ENCODE results near the gene TRABD2A. TPM values are rescaled to one million over a fixed set of nuclear protein-coding genes. Genes with fewer than 3 reads are reported as not detected.

The TRABD2A gene
- polyA plus RNA-seq, 1 donor (not counting 4 experiments of a cell fraction or from before 2014, with no cell fraction given), result 0.54 TPM

DNA sequence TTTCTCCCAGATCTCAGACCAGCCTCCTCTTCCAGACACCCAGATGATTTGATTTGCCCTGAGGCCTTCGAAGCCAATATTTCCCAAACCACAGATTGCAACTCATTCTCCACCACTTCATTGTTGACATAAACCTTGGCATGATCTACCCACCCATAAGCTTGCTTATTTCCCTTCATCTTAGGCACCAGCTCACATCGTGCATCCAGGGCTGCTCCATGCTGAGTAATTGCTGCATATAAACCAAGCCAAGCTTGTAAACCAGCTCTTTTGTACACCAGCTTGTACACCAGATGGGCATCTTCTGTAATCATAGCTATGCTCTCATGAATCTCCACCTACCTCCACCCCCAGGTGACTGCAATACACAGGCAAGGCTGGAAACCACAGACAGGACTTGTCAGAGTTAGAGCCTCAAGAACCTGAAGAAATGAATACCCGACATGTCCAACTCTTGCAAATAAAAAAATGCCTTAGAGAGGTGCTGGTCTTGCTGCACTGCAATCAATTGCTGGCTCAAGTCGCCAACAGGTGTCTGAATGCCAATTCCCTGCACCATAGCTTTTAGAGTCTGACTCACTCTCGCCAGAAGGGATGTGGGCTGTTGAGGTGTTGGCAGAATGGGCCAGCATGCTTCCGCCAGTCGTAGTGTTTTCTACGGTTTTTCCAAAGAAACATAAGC, 31.5 kb downstream of the TRABD2A start:
- peaks cover 5% of the 10 kb centered on the region for H3K27me3 ChIP-seq (ENCODE audit: control insufficient read depth, extremely low read depth, insufficient read depth, low read length)
- no peak for DNase-seq (ENCODE audit: low read depth, low spot score)
- H2AFZ ChIP-seq (ENCODE audit: control insufficient read depth, low read length), result no peak overlapping the region
- H3K9ac ChIP-seq (ENCODE audit: control insufficient read depth, extremely low read depth, insufficient read depth, low read length), result no peak overlapping the region
- no peak for FAIRE-seq
- H3K4me1 ChIP-seq (ENCODE audit: control insufficient read depth, extremely low read depth, insufficient read depth, low read length), result no peaks in the 10 kb centered on the region
- no peaks in the 10 kb centered on the region for H3K9me1 ChIP-seq (ENCODE audit: control insufficient read depth, extremely low read depth, insufficient read depth, low read length)
- no peaks in the 10 kb centered on the region for H3K9me3 ChIP-seq (ENCODE audit: control insufficient read depth, low read depth, low read length)
- H3K79me2 ChIP-seq (ENCODE audit: control insufficient read depth, insufficient read depth, low read length), result no peaks in the 10 kb centered on the region
- TF ChIP-seq EZH2 (IDR thresholded peaks at IDR 0.05; ENCODE audit: low read length) (no peak), CTCF (optimal IDR thresholded peaks at IDR 0.05 in 1 of 3, IDR thresholded peaks at IDR 0.05 in 1 of 3, conservative IDR thresholded peaks at IDR 0.05 in 1 of 3; ENCODE audit: extremely low read depth in 1 of 3, insufficient read depth in 2 of 3, low read length in 3 of 3) (no peak)
- dilution Hi-C loops (cut with MboI; ENCODE audit: extremely low pct_ligation_motif_present, low sequenced_read_pairs), result no loop called here
- H4K20me1 ChIP-seq (ENCODE audit: control insufficient read depth, extremely low read depth, insufficient read depth, low read length), result no peaks in the 10 kb centered on the region
- H3K4me2 ChIP-seq (ENCODE audit: control insufficient read depth, extremely low read depth, insufficient read depth, low read depth, low read length), result no peak overlapping the region
- H3K36me3 ChIP-seq (ENCODE audit: control insufficient read depth in 2 of 2, extremely low read depth in 1 of 2, insufficient read depth in 2 of 2, low read length in 2 of 2), result no peaks in the 10 kb centered on the region
- H3K4me3 ChIP-seq (ENCODE audit: control insufficient read depth in 2 of 3, extremely low read depth in 1 of 3, insufficient read depth in 2 of 3, low read depth in 1 of 3, low read length in 3 of 3), result no peak overlapping the region
- no peak overlapping the region for H3K27ac ChIP-seq (ENCODE audit: control insufficient read depth, insufficient read depth, low read length)

GRCh38 chr2:84847326-84848050, 33.4 kb downstream of the TRABD2A start:
- Histone ChIP-seq H2AFZ (ENCODE audit: control insufficient read depth, low read length) (no peak overlapping the region), H3K9me3 (ENCODE audit: control insufficient read depth, low read depth, low read length) (no peaks in the 10 kb centered on the region), H3K9me1 (ENCODE audit: control insufficient read depth, extremely low read depth, insufficient read depth, low read length) (no peaks in the 10 kb centered on the region), H3K27me3 (ENCODE audit: control insufficient read depth, extremely low read depth, insufficient read depth, low read length) (peaks cover 5% of the 10 kb centered on the region), H3K27ac (ENCODE audit: control insufficient read depth, insufficient read depth, low read length) (no peak overlapping the region), H3K4me1 (ENCODE audit: control insufficient read depth, extremely low read depth, insufficient read depth, low read length) (no peaks in the 10 kb centered on the region), H4K20me1 (ENCODE audit: control insufficient read depth, extremely low read depth, insufficient read depth, low read length) (no peaks in the 10 kb centered on the region), H3K9ac (ENCODE audit: control insufficient read depth, extremely low read depth, insufficient read depth, low read length) (no peak overlapping the region), H3K4me2 (ENCODE audit: control insufficient read depth, extremely low read depth, insufficient read depth, low read depth, low read length) (no peak overlapping the region), H3K4me3 (ENCODE audit: control insufficient read depth in 2 of 3, extremely low read depth in 1 of 3, insufficient read depth in 2 of 3, low read depth in 1 of 3, low read length in 3 of 3) (no peak overlapping the region), H3K79me2 (ENCODE audit: control insufficient read depth, insufficient read depth, low read length) (no peaks in the 10 kb centered on the region), H3K36me3 (ENCODE audit: control insufficient read depth in 2 of 2, extremely low read depth in 1 of 2, insufficient read depth in 2 of 2, low read length in 2 of 2) (no peaks in the 10 kb centered on the region)
- dilution Hi-C loops (cut with MboI; ENCODE audit: extremely low pct_ligation_motif_present, low sequenced_read_pairs), result no loop called here
- FAIRE-seq (no peak), DNase-seq (ENCODE audit: low read depth, low spot score) (no peak)
- TF ChIP-seq EZH2 (IDR thresholded peaks at IDR 0.05; ENCODE audit: low read length) (no peak), CTCF (optimal IDR thresholded peaks at IDR 0.05 in 1 of 3, IDR thresholded peaks at IDR 0.05 in 1 of 3, conservative IDR thresholded peaks at IDR 0.05 in 1 of 3; ENCODE audit: extremely low read depth in 1 of 3, insufficient read depth in 2 of 3, low read length in 3 of 3) (no peak)

Data from keratinocyte (primary cell).